Fibroblast of gingiva (primary cell): ENCODE results near the gene RASSF4.

Experiments
- DNase-seq: peaks from one replicate; pipeline ENCODE4 v3.0.0-alpha.2; 2011; ENCODE audit warnings: low read depth

Gene RASSF4, protein sequence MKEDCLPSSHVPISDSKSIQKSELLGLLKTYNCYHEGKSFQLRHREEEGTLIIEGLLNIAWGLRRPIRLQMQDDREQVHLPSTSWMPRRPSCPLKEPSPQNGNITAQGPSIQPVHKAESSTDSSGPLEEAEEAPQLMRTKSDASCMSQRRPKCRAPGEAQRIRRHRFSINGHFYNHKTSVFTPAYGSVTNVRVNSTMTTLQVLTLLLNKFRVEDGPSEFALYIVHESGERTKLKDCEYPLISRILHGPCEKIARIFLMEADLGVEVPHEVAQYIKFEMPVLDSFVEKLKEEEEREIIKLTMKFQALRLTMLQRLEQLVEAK

DNA sequence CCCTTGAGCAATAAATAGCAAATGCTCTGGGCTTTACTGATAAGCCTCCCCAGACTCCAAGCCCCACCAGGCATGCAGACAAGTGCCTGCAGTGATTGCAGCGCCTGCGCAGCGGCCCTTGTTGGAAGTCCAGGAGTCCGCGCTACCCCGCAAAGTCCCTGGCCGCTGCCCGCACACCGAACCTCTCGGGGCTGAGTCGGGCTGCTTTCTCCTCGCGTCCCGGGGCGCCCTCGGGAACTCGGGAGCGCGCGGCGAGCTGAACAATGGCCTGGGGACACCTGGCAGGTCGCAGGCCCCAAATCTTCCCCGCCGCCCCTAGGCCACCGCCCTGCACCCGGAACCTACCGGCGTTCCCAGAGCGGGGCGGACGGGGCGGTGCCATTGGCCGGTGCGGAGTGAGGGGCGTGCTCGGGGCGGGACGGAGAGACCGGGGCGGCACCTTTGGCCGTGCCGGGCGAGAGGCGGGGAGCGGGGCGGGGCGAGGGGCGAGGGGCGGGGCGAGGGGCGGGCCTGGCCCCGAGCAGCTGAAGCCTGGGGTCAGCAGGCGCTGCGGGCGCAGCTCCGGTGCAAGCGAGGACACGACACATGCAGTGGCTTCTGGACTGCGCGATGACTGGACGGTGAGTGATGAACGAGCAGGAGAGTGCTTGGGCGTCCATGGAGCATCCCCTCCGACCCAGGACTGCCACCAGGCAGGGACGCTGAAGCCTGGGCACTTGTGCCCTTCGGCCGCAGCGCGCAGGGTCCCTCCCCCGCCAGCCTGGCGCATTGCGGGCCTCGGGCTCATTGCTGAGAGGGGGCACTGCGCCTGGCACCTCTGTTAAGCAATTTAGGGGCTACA, at the start of gene RASSF4:
TSS of gene RASSF4 (plus strand) at position 556 of the 841 bp plus-strand sequence. CDS start 10,401 bp downstream, outside the sequence.
- DNase-seq: peak; percentile 81

DNA sequence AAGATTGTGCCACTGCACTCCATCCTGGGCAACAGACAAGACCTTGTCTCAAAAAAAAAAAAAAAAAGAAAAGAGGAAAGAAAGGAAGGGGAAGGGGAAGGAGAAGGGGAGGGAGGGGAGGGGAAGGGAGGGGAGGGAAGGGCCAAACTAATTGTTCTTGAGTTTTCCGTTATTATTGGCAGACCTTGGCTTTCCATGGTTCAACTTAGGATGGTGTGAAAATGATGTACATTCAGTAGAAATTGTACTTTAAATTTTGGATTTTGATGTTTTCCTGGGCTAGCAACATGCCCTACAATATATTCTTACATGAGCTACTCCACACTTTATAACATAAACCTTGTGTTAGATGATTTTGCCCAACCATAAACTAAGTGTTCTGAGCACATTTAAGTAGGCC, 49.7 kb upstream of the RASSF4 start:
- no peak for DNase-seq

DNA sequence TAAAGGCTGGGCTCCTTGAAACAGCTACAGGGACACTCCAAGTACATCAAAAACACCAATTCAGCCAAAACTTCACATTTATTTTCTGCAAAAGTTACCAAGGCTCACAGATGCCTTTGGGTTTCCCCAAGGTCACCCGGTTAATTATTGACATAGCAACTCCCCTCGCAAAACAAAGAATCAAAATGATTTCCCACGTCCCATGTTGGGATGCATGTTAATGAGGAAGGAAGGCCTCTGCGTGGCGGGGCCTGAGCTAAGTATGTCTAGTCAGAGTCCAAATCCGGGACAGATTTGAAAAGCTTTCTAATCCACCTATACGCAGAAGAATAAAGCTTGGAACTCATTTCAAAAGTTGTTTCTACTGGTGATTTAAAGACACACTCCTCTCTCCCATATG, 49.0 kb upstream of the RASSF4 start:
- no peak for DNase-seq

GRCh38 chr10:44911081-44911540, 48.5 kb upstream of the RASSF4 start, which contains the start of gene TMEM72:
Gene TMEM72 (plus strand): TSS chr10:44911337. CDS start chr10:44911513, 176 bp downstream.
- DNase-seq: no peak

DNA sequence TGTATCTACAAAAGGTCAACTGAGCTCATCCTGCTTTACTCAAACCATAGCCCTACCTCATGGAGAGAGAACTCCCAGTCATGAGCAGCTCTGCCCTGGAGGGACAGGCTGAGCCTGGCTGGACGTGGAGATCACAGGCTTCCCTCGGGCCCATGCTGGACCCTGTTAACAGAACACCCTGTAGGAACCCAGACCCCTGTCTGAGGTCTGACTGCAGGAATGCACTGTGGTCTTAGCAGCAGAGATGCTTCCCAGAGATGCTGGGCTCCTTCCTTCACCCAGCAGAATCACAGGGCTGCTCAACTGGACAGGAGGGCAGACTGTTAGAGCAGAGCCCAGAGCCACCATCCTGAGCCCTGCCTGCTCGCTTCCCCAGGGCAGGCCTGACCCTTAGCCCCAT, 47.7 kb upstream of the RASSF4 start:
- DNase-seq: no peak

GRCh38 chr10:44913350-44914081, 46.1 kb upstream of the RASSF4 start:
- no peak for DNase-seq

- no peak for DNase-seq
Measured at GRCh38 chr10:44914891-44915290, 44.7 kb upstream of the RASSF4 start.

GRCh38 chr10:44916429-44916828, 43.2 kb upstream of the RASSF4 start:
- no peak for DNase-seq

DNA sequence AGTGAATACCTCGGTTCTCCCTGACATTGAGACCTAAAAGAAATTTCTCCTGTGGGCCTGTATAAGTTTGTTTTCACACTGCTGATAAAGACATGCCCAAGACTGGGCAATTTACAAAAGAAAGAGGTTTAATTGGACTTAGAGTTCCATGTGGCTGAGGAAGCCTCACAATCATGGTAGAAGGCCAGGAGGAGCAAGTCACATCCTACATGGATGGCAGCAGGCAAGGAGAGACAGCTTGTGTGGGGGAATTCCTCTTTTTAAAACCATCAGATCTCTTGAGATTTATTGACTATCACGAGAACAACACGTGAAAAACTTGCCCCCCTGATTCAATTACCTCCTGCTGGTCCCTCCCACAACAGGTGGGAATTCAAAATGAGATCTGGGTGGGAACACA, 41.8 kb upstream of the RASSF4 start:
- no peak for DNase-seq

DNA sequence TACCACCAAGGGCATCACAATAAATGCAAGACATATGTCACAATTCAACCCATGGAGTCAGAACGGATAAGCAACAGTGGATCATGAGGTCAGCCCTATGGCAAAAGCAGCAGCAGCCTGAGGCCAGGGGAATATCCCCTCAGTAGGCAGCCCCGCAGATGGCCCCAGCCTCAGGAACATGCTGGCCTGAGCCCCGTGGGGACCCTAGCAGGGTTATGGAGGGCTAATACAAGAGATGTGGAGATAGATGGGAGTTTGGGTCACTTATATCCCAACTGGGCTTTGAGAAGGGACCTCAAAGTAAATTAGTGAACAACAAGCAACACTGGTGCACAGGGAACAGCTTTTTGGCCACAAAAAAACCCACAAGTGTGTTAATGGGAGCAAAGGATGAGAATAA, 39.4 kb upstream of the RASSF4 start:
- no peak for DNase-seq

- no peak for DNase-seq
Measured at GRCh38 chr10:44921061-44921460, 38.5 kb upstream of the RASSF4 start.

GRCh38 chr10:44921506-44921905, 38.1 kb upstream of the RASSF4 start:
- DNase-seq: no peak

- no peak for DNase-seq
Measured at GRCh38 chr10:44922021-44922420, 37.6 kb upstream of the RASSF4 start.

- DNase-seq: no peak
Measured at GRCh38 chr10:44922796-44923545, 36.6 kb upstream of the RASSF4 start.

DNA sequence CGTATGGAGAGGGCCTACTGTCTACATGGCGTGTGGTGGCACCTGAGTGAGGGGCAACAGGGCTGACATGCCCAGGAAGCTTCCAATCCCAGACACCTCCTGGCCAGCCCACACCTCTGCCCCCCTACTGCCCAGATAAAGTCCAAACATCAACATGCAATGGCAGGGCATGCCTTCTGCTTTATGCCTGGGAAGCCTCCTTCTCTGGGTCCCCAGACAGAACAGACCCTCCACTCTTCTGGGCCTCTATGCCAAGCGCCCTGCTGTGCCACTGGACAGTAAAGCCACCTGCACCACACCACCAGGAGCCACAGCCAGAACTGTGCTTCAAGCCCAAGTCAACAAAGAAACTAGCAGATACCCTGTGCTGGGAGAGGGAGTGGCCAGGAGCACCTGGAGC, 36.0 kb upstream of the RASSF4 start:
- no peak for DNase-seq

DNA sequence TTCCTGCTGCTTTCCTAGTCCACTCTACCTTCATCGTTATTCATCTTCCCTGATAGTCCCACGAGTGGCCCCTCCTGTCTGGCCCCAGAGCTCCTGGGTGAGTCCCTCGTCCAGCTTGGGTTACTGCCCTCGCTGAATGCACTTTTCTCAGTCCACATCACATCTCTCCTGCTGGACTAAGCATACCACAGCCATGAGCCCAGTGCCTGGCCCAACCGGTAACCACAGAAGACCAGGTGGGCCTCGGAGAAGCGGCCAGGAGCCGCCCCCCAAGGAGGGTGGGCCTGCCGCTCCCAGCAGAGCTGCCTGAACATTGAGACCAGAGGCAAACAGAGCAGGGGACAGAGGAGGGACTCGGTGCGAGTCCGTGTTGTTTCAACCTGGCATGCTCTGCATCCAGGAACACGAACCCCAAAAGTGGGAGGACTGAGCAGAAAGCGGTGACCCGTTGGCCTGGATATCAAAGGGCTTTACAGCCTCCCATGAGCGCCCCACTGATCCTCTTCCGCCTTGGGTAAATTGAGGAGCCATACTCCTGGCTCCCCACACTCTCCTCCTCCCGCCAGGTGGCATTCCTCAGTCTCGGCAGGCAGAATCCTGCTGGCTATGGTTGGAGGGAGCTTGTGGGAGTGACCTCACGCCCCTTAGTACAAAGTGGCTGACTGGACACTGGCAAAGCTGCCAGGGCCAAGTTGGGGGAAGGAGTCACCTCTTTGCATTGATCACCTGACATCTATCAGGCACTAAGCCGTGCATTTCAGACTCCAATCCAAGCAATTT, 35.2 kb upstream of the RASSF4 start:
- no peak for DNase-seq

DNA sequence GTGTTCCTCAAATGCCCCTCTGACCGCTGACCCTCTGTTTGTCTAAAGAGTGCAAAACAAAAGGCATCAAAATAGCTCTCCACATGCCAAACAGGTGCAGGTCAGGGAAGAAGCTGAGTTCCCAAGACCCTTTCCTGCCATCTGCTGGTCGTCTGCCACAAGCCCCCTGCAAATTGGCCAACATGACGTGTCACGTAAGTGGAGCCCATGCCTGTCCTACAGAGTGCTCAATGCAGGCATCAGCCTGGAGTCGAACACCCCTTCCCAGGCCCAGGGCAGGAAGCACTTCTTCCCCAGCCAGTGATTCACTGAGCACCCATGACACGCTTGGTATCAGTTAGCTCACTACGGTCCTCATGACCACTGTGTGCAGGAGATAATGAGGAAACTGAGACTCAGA, 34.4 kb upstream of the RASSF4 start:
- DNase-seq: no peak

GRCh38 chr10:44925811-44926750, 33.5 kb upstream of the RASSF4 start:
- DNase-seq: no peak

GRCh38 chr10:44926751-44927351, 32.8 kb upstream of the RASSF4 start:
- no peak for DNase-seq
